OCI-M2 (cell line): Measurements from ENCODE around the gene TMEM225.
"Not testable (repeated sequence)": the region's sequence is repeated elsewhere in the genome, so short reads cannot be mapped to it uniquely, and the experiment has no call there.

Experiments
- DNase-seq: peaks from one replicate; lab custom pipeline; 2025; ENCODE audit not compliant: unreplicated experiment; lab: John Stamatoyannopoulos, UW

TMEM225 gene, protein sequence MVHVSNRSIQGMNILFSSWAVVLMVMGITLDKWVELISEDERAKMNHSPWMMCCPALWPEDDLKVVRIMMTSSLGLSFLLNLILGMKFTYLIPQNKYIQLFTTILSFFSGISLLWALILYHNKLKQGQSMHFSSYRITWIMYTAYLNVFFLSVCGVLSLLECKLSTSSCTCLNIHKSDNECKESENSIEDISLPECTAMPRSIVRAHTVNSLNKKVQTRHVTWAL

DNA sequence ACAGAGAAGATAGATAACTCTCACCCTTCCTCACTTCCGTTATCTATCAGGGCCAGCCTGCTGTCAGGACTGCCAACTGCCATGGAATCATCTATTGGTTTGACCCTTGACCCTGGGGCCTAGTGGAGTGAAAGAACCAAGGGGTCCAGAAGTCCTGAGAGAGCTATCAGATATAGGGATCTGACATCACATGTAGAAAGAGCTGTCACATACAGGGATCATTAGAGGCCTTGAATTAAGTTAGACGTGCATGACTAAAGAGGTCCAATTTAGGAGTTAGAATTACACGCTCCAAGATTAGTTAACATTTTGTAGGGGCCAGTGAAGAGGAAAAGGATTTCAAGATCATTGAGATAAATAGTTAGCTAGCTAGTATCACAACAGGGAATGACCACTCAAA is at the start of gene TMEM225:
Gene TMEM225, minus strand, starts transcription at position 101 of the 400 bp plus-strand sequence. CDS start 245 bp downstream, outside the sequence.
- no peak for DNase-seq

DNA sequence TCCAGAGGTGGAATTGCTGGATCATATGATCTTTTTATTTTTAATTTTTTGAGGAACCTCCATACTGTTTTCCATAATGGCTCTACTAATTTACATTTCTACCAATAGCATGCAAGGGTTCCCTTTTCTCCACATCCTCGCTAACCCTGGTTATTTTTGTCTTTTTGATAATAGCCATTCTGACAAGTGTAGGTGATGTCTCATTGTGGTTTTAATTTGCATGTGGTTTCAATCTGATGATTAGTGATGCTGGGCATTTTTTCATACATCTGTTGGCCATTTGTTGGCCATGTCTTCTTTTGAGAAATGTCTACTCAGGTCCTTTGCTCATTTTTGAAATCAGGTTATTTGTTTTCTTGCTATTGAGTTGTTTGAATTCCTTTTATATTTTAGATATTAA is 38.6 kb upstream of the TMEM225 start:
- DNase-seq, result no peak

DNA sequence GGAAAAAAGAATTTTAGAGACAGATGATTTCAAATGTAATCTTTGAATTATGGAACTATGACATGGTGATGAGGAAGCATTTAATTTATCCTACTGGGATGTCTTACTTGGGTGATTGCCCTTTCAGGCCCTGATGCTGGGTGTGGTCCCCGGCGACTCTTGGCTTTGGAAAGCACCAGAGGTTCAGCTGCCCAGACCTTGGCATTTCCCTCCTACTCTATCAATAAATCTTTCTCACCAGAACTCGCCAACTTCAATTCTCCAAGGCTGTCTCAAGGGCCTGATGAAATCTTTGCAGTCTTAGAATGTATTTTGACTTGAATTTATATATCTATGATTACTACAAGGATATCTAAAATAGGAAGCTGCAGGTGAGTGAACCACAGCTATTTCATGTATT is 35.5 kb upstream of the TMEM225 start:
- no peak for DNase-seq

DNA sequence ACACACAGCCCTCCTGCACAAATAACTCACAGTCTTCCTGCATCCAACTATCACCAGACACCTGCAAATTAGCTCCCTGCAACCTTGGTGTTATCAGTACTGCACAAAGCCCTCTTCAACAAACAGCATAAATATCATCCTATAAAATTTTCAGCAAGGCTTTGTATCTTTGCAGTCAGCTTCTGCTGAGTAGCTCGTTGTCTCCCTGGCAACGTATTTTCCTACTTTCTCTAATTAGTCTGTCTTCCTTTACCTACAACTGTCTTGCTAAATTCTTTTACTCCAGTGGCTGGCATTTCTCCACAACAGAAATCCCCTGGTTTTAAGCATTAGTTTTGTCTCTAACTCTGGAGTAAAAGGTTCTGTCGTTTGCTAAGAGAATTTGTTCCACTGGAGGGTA is 20.4 kb upstream of the TMEM225 start:
- no peak for DNase-seq

DNA sequence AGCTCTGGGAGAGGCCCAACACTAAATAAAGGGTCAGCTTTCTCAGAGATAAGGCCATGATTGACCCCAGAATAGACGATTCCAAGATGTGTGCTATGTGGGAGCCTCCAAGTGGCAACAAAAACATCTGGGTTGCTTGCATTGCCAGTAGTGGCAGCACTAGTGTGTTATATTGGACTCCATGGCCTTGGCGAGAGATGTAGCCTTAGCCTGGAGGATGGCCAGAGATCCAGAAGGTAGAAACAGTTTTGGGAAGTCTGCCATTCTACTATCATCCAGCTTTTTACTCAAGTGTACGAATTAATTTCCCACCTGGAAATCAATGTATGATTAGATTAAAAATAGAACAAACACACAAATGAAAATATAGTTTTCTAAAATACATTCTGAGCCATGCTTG is 19.5 kb upstream of the TMEM225 start:
- DNase-seq, result no peak

DNA sequence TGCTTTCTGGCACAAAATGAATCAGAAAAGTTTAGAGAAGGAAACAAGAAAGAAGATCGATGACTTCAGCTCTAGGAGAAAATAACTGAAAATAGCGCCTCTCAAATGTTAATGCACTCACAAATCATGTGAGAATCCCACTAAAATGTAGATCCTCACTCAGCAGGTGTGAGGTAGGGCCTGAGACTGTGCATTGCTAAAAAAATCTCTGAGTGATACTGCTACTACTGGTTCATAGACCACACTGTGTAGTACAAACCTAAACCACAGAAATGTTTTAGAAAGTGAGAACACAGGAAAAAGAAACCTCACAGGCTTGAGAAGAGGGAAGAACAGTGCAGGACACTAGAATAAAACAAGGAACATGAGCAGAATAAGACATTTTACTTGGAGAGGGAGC is 18.5 kb upstream of the TMEM225 start:
- DNase-seq, result no peak

DNA sequence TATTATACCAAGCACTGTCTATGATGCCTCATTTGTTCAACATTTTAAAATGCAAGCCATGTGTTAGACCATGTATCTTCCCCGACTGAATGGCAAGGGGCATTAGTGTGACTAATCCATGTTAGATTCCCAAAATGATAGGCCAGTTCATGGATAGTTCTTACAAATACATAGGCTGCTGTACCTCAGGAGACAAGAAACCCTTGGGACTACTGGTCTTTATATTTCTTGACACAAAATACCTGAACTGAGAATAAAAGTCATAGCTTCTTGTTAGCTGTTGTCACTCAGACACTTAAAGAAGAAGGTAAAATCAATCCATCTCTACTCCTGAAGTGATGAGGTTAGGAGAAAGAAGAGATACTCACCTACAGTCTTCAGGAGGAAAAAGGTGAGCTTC is 16.4 kb upstream of the TMEM225 start, which contains the start of gene OR8D4:
Gene OR8D4, plus strand, starts transcription at position 301 of the 400 bp plus-strand sequence. CDS start 4,265 bp downstream, outside the sequence.
- DNase-seq, result no peak

DNA sequence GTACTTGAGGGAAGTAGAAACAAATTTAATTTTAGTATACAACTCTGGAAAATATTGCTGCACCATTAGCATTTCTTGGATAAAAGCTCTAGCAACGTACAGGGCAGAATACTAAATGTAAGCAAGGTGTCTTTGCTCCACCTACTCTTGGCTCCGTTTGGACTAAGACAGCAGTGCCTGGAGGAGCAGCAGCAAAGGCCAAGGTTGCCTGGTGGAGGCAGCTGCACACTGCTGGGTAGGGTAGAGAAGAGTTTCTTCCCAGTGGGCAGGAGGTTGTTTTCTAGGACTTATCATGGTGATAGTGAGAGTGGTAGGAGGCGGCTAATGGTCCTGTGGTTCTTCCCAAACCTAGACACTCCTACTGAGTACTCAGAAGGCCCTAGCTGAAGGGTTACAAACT is 14.3 kb upstream of the TMEM225 start:
- no peak for DNase-seq

DNA sequence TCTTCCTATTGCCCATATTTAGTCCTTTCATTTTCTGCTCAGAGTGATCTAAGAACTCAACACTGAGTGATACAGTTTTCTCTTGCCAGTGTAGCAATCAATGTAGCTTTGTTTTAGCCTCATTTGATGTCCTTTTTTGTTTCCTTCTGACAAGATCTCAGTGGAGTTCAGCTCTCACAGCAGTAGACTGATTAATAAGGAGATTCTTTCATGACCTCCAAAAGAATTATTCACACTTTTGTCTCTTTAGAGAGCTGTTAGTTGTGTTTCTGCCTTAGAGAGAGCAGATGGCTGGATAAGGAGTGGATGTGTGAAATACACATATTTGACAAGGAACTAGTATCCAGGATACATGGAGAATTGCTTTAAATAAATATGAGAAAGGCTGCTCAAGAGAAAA is 6.6 kb upstream of the TMEM225 start:
- no peak for DNase-seq

DNA sequence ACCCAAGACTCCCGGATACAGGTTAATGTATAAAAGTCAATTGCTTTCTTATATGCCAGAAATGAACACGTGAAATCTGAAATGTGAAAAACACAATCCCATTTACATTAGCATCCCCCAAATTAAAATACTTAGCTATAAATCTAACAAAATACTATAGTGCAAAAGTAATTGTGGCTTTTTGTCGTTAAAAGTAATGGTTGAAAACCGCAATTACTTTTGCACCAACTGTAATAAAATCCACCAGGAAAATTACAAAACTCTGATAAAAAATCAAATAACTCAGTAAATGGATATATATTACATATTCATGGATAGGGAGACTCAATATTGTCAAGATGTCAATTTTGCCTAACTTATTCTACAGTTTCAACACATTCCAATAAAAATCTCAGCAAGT is 4.6 kb downstream of the TMEM225 start:
- DNase-seq, result no peak

DNA sequence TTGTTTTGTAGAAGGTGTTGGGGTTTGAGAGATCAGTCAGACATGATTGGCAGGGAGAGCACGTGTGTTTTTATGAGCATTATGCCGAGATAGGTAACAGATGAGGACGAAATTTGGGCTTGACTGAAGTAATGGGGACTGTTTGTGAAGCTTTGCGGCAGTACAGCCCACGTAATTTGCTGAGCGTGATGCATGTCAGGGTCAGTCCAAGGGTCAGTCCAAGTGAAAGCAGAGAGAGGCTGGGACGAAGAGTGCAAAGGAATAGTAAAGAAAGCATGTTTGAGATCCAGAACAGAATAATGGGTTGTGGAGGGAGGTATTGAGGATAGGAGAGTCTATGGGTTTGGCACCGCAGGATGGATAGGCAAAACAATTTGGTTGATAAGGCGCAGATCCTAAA is 17.7 kb downstream of the TMEM225 start:
- DNase-seq, result not testable (repeated sequence)

DNA sequence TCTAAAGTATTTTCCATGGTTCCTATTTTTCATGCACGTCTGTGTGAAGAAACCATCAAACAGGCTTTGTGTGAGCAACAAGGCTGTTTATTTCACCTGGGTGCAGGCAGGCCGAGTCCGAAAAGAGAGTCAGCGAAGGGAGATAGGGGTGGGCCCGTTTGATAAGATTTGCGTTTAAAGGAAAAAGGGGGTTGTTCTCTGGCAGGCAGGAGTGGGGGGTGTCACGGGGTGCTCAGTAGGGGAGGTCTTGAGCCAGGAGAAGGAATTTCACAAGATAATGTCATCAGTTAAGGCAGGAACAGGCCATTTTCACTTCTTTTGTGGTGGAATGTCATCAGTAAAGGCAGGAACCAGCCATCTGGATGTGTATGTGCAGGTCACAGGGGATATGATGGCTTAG is 20.2 kb downstream of the TMEM225 start:
- not testable (repeated sequence) for DNase-seq

DNA sequence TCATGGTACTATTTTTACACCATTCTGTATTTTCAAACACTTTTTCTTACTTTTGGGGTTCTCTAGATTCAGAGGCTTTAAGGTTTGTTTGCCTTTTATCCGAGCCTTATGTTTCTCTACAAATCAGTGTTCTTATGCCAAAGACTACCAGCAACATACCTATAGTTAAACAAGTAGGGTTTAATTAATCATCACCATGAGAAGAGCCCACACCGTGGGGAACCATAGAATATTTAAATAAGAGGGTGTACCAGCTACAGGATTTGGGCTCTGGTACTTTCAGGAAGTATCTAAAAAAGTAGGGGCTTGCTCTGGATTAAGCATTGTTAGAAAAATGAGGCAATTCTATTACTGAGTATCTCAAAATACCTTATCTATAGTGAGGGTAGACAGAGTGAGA is 25.7 kb downstream of the TMEM225 start:
- no peak for DNase-seq

DNA sequence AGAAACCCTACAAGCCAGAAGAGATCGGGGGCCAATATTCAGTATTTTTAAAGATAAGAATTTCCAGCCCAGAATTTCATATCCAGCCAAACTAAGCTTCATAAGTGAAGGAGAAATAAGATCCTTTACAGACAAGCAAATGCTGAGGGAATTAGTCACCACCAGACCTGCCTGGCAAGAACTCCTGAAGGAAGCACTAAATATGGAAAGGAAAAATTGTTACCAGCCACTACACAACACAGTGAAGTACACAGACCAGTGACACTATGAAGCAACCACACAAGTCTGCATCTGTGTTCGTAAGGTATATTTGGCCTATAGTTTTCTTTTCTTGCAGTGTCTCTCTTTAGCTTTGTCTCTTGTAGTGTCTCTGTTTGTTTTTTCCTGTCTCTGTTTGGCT is 29.0 kb downstream of the TMEM225 start:
- DNase-seq, result no peak

DNA sequence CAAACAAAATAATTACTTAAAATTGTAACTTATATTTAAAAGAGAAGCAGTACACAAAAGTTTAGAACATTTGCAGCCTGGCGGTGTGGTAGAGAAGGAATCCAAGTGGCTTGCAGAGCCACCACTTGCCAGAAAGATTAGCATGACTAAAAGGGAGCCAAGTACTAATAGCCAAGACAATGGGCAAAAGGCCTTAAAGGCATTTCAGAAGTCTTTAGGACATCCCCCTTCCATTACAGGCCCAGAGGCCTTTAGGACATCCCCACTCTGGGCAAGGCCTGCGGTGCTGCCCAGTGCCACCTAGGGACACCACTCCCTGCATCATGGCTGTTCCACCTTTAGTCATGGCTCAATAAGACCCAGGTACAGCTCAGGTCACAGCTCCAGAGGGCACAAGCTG is 32.4 kb downstream of the TMEM225 start:
- DNase-seq, result no peak

DNA sequence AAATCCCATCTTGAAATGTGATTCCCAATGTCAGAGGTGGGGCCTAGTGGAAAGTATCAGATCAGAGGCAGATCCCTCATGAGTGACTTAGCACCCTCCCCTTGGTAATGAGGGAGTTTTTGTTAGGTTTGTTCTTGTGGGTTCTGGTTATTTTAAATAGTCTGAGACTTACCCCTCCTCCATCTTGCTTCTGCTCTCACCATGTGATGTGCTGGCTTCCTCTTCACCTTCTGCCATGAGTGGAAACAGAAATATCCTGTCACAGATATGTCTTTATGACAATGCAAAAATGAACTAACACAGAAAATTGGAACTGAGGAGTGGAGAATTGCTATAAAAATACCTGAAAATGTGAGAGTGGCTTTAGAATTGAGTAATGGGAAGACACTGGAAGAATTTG is 33.1 kb downstream of the TMEM225 start:
- DNase-seq, result no peak

DNA sequence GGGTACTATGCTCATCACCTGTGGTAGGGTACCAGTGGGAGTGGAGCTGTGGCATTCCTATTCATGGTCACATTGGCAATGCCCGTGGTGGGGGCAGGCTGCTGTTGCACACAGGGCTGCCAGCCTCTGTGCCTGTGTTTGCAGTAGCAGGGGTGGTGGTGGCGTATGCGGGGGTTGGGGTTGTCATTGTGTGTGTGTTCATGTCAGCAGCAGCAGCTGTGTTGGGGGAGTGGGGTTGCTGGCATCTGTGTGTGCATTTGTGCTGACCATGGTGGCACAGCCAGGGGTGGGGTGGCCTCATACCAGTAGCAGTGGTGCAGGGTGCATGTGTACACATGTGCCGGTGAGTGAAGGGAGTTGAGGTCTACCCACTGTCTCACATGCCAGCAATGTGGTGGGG is 34.4 kb downstream of the TMEM225 start:
- DNase-seq, result no peak

DNA sequence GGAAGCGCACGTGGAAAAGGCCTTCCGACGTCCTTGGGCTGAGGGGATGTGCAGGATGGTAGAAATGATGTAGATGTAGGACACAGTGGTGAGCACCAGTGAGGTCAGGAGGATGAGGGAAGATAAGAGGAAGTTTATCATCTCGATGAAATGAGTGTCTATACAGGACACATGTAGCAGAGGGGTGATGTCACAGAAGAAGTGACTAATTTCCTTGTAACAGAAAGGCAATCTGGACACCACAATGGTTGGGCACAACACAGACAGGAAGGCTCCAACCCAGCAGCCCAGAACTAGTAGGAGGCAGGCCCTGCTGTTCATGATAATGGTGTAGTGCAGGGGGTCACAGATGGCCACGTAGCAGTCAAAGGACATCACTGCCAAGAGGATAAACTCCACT is 44.3 kb downstream of the TMEM225 start:
- no peak for DNase-seq

DNA sequence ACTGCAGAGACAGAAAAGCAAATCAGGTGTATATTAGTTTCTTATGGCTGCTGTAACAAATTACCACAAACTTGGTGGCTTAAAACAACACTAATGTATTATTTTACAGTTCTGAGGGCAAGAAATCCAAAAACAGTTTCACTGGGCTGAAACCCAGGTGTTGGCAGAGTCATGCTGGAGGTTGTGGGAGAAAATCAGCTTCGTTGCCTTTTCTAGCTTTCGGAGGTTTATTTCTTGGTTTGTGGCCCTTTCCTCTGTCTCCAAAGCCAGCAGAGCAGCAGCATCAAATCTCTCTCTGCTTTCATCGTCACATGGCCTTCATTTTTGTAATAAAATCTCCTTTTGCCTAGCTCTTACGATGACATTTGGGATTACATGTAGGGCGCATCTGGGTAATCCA is 46.3 kb downstream of the TMEM225 start:
- DNase-seq, result no peak

DNA sequence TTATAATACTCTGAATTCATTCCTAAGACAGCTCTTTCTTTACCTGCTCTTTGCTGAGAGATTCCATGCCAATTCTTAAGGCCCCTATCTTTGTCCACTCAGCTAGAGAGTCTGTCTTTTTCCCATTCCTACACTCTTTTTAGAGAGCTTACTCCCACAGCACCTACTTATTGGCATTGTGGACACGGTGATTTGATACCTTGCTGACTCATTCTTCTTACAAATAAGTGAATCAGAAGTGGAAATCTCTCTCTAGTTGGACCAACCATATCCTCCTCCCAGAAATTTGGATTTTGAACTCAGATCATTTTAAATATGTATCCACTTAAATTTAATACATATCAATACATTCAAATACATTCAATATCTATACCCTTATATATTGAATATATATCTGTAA is 46.8 kb downstream of the TMEM225 start:
- DNase-seq, result no peak

DNA sequence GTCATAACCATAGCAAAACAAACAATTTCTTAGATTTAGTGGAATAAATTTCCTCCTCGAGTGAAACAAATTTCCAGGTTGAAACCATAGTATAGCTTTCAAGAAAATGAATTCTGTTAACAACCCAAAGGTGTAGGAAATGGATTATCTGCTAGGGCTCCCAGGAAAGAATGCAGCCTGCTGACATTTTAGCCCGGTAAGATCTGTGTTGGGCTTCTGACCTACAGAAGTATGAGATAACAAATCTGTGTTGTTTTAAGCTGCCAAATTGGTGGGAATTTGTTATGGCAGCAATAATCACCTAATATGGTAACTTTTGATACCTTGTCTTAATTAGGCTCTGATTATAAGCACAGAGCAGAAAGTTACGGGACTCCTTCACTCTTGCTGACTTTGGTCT is 47.3 kb downstream of the TMEM225 start:
- no peak for DNase-seq

DNA sequence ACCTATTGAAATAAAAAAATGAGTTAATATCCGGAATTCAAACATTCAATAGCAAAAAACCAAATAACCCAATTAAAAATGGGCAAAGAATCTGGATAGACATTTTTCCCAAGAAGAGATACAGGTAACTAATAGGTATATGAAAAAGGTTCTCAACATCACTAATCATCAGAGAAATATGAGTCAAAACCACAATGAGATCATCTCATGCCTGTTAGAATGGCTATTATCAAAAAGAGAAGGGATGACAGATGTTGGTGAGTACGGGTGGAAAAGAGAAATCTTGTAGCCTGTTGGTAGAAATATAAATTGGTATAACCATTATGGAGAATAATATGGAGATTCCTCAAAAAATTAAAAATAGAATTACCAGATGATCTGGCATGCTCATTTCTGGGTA is 52.4 kb downstream of the TMEM225 start:
- no peak for DNase-seq
